ES-I3 (cell line): ENCODE data around the gene PLAC9.

Experiments used
- H3K36me3 ChIP-seq: 2 replicates; pipeline ENCODE4 v1.6.1; 2013; ENCODE audit warnings: mild to moderate bottlenecking, low read length, control low read depth, moderate library complexity; ENCODE audit not compliant: insufficient read depth
- H3K4me1 ChIP-seq: 2 replicates; pipeline ENCODE4 v1.6.1; 2013; ENCODE audit warnings: mild to moderate bottlenecking, control low read depth, low read length; ENCODE audit not compliant: insufficient read depth
- H3K9ac ChIP-seq: 2 replicates; pipeline ENCODE4 v1.6.1; 2013; ENCODE audit warnings: low read depth, mild to moderate bottlenecking, low read length, moderate library complexity
- H3K9me3 ChIP-seq: 2 replicates; pipeline ENCODE4 v1.6.1; 2013; ENCODE audit warnings: mild to moderate bottlenecking, low read length, moderate library complexity; ENCODE audit not compliant: control insufficient read depth, insufficient read depth

The PLAC9 gene

DNA sequence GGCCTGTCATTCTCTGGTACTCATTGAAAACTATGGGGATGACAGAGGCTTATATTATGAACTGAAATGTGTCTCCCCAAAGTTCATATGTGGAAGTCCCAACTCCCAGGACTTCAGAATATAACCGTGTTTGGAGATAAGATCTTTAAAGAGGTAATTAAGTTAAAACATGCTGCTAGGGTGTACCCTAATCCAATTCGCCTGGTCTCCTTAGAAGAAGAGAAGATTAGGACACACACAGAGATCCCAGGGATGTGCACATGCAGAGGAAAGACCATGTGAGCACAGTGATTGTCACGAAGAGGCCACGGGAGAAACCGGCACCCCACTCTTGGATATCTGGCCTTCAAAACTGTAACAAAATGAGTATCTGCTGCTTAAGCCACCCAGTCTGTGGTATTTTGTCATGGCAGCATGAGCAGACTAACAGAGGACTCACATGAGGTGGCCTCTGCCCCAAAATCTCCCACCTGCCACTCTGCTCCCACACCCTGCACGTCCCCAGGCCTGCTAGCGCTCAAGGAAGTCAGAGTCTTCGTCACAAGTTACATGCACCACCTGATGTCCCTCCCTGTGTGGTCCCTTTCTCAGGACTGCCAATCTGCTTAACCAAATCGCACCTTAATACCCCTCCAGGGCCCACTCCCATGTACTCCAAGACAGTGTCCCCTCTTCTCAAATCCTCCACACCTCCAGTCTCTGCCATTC is 26.8 kb downstream of the PLAC9 start:
- H3K36me3 ChIP-seq: peaks cover under 1% of the 10 kb centered on the region; the same call in 1 of the 2 replicates

GRCh38 chr10:80160361-80161320 is 28.1 kb downstream of the PLAC9 start:
- peaks cover 12% of the 10 kb centered on the region; the same call in 1 of the 2 replicates for H3K4me1 ChIP-seq

More for the DNA sequence above, 26.8 kb downstream of the PLAC9 start:
- Histone ChIP-seq H3K9me3 (no peaks in the 10 kb centered on the region), H3K4me1 (peaks cover 12% of the 10 kb centered on the region; the same call in 1 of the 2 replicates), H3K9ac (no peak overlapping the region)

DNA sequence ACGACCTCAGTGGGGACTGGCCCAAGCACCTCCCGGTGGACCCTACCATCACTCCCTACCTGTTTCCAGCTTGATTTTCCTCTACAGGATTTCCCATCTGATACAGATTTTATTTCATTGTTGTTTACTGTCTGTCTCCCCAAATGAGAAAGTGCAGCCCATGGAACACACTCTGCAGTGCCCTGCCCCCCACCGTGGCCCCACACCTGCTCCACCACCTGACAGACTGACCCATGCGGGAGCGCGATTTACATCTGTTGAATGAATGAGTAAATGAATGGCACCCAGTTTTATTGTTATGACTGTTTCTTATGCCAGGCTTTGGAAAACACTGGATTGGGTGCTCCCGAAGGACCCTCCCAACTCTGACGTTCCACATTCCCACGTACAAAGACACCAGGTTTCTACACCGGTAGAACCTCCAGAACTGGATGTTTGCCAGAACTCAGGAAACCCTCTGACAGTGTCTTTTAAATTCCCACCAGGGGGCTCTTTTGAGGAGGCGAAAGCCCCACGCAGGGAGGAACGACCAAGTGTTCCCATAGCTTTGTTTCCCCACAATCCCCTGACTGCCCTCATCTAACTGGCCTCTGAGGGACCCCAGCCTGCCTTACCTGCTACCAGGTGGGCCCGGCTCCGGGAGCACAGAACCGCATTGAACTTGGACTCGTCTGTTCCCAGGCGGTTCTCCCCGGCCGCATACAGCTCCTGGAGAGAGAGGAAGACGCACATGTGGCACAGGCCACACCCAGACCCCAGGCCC is 29.0 kb downstream of the PLAC9 start:
- Histone ChIP-seq H3K4me1 (peaks cover 12% of the 10 kb centered on the region; the same call in 1 of the 2 replicates), H3K36me3 (peaks cover 6% of the 10 kb centered on the region), H3K9me3 (no peaks in the 10 kb centered on the region), H3K9ac (no peak overlapping the region)

More at GRCh38 chr10:80160361-80161320, 28.1 kb downstream of the PLAC9 start:
- Histone ChIP-seq H3K9ac (no peak overlapping the region), H3K36me3 (peaks cover 4% of the 10 kb centered on the region; the same call in 1 of the 2 replicates), H3K9me3 (no peaks in the 10 kb centered on the region)

DNA sequence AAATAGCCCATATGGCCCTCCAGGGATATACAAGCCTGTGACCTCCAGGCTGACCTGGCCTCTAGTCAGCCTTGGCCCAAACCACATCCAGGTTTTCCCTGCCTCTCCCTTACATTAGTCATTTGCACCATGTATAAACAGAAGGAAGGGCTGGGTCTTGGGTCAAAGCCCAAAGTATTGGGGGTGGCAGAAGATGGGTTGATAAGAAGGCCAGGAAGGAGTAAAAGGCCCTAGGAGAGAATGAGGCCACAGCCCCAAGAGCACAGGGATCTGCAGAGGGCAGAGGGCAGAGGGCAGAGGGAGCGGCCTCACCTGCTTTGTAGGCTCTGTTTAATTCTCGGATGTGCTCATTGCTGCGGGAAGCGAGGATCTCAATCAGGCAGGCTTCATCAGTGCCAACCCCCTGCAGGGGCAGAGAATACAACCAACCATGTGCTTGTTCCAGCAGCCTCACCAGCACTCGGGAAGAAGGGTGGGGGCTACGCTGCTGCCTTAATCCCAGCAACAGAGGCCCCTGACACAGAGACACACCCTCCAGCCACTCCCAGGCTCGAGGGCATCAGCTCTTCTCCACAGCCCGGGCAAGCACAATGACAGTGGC is 31.3 kb downstream of the PLAC9 start:
- H3K9me3 ChIP-seq: no peaks in the 10 kb centered on the region
- peaks cover 6% of the 10 kb centered on the region for H3K36me3 ChIP-seq
- H3K4me1 ChIP-seq: peaks cover 4% of the 10 kb centered on the region; the same call in 1 of the 2 replicates
- no peak overlapping the region for H3K9ac ChIP-seq

GRCh38 chr10:80164596-80164995 is 32.1 kb downstream of the PLAC9 start:
- no peaks in the 10 kb centered on the region for H3K9me3 ChIP-seq
- peaks cover 6% of the 10 kb centered on the region for H3K36me3 ChIP-seq
- no peaks in the 10 kb centered on the region for H3K4me1 ChIP-seq
- H3K9ac ChIP-seq: no peak overlapping the region

DNA sequence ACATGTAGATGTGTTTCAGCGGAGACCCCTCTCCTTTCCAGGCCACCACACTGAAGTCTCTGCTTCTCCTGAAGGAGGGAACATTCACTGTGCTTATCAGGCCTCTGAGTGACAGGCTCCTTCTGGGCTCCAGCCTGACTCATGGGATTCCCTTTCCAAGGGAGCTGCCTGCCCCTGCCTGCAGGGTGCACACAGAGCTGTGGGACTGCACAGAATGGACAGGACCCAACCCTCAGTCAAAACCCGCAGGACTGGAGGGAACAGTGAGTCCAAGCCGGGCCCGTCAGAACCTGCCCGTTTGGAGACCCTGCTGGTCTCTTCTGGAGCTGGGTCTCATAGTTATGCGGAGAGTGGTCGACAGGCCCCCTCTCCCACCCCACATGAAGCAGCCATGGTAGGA is 32.6 kb downstream of the PLAC9 start:
- H3K4me1 ChIP-seq: no peaks in the 10 kb centered on the region
- no peak overlapping the region for H3K9ac ChIP-seq
- H3K36me3 ChIP-seq: peaks cover 6% of the 10 kb centered on the region
- no peaks in the 10 kb centered on the region for H3K9me3 ChIP-seq

DNA sequence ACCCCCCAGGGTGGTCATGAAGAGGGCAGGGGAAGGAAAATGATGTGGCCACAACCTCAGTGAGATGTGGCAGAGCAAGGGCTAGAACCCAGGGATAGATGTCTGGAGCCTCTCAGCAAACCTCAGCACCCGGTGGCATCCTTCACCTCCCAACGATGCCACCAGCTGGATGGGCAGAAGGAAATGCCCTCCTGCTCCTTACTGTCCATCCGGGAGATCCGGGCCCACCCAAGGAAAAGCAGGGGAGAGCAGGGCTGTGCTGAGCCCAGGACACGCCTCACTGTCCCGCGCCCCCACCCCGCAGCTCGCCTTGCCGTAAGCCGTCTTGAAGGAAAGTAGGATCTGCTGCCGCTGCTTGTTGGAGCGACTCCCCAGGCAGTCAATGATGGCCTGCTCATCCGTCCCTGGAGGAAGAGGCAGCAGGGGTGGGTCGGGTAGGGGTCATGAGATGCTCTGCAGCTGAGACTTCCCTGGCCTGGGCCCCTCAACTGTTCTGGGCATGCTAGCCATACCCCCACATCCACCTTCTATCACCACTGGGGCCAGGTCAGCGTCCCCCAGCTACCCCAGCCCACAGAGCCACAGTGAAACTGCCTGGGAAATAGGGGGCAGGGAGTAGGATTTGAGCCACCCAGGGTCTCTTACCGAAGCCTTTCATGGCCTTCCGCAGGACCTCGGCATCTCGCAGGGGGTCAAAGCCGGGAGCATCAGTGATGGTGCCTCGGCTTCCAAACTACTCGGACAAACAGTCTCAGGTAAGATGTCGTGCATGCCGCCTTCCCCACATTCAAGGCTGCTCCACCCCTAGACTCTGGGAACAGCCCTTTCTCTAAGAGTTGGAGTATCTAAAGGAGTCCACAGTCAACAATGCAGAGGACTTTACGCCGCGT is 34.3 kb downstream of the PLAC9 start:
- Histone ChIP-seq H3K9ac (no peak overlapping the region), H3K36me3 (peaks cover 6% of the 10 kb centered on the region), H3K9me3 (no peaks in the 10 kb centered on the region), H3K4me1 (peaks cover 8% of the 10 kb centered on the region; the same call in 1 of the 2 replicates)

- Histone ChIP-seq H3K4me1 (peaks cover 8% of the 10 kb centered on the region; the same call in 1 of the 2 replicates), H3K36me3 (peaks cover 6% of the 10 kb centered on the region), H3K9me3 (no peaks in the 10 kb centered on the region), H3K9ac (no peak overlapping the region)
These were observed 35.1 kb downstream of the PLAC9 start for GRCh38 chr10:80167471-80168161.

DNA sequence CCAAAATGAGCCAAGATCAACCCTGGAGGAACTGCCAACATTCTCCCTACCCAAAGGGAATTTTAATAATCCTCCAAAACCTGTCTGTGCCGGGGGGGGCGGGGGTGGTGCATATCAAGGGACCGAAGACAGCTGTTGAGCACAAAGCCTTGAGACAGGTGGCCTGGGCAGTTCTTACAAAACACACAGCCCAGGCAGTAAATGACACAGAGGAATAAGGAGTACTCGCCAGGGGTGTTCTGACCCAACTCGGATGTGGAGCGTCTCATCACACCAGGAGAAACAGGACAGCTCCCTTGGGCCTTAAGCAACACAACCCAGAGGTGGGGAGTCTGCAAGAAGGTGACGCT is 35.6 kb downstream of the PLAC9 start:
- peaks cover 8% of the 10 kb centered on the region; the same call in 1 of the 2 replicates for H3K4me1 ChIP-seq
- peaks cover 6% of the 10 kb centered on the region for H3K36me3 ChIP-seq
- no peak overlapping the region for H3K9ac ChIP-seq
- no peaks in the 10 kb centered on the region for H3K9me3 ChIP-seq

- no peaks in the 10 kb centered on the region for H3K9me3 ChIP-seq
- no peak overlapping the region for H3K9ac ChIP-seq
- H3K36me3 ChIP-seq: peaks cover 6% of the 10 kb centered on the region
- peaks cover 8% of the 10 kb centered on the region; the same call in 1 of the 2 replicates for H3K4me1 ChIP-seq
These were observed 36.3 kb downstream of the PLAC9 start for GRCh38 chr10:80168679-80169380.

- no peaks in the 10 kb centered on the region for H3K9me3 ChIP-seq
- H3K36me3 ChIP-seq: peaks cover 6% of the 10 kb centered on the region
- no peak overlapping the region for H3K9ac ChIP-seq
- peaks cover 8% of the 10 kb centered on the region; the same call in 1 of the 2 replicates for H3K4me1 ChIP-seq
These were observed 37.5 kb downstream of the PLAC9 start for GRCh38 chr10:80170026-80170425.

- Histone ChIP-seq H3K4me1 (peaks cover 8% of the 10 kb centered on the region; the same call in 1 of the 2 replicates), H3K9ac (no peak overlapping the region), H3K36me3 (peaks cover 3% of the 10 kb centered on the region), H3K9me3 (no peaks in the 10 kb centered on the region)
These were observed 38.1 kb downstream of the PLAC9 start for GRCh38 chr10:80170641-80171040.
